Esophagus squamous epithelium (tissue), 4 donors: ENCODE measurements around the gene DTNA.

ENCODE experiments used
- CTCF ChIP-seq, 6 experiments: fragments of 450-650 bp in 4 of 6; fragments of 200-600 bp in 2 of 6; sonication (generic) in 2 of 6; IDR thresholded peaks; one replicate each; pipeline ENCODE4 v1.5.1; 2016 to 2019; ENCODE audit warnings: antibody characterized with exemption in 6 of 6, mild to moderate bottlenecking in 4 of 6, moderate library complexity in 4 of 6
- POLR2A ChIP-seq, 4 donors: fragments of 450-650 bp; IDR thresholded peaks; one replicate each; pipeline ENCODE4 v1.6.1; 2017; ENCODE audit warnings: antibody characterized with exemption in 4 of 4, mild to moderate bottlenecking in 4 of 4, moderate library complexity in 3 of 4

GRCh38 chr18:34760444-34760843, 50.3 kb downstream of the DTNA start:
- TF ChIP-seq CTCF (IDR thresholded peaks at IDR 0.05) (no peak), POLR2A (IDR thresholded peaks at IDR 0.05) (no peak)
